Gastroesophageal sphincter (tissue), 4 donors: ENCODE data around the gene GSPT2. TPM values are rescaled to one million over a fixed set of nuclear protein-coding genes. Genes with fewer than 3 reads are reported as not detected.

Source experiments
- ATAC-seq: fragments of 150-250 bp; one replicate; pipeline ENCODE4 v1.9.1; 2016; ENCODE audit warnings: mild to moderate bottlenecking, moderate library complexity
- H3K27ac ChIP-seq, 4 donors: fragments of 200-600 bp; sonication (generic) in 3 of 4; 1 replicate in 3 of 4; 2 replicates in 1 of 4; pipeline ENCODE4 v1.5.1; 2016 to 2019
- H3K27me3 ChIP-seq: fragments of 200-600 bp; sonication (generic); one replicate; pipeline ENCODE4 v1.5.1; 2019
- H3K36me3 ChIP-seq, 2 donors: fragments of 200-600 bp; sonication (generic); one replicate each; pipeline ENCODE4 v1.5.1; 2019; ENCODE audit warnings: control low read depth in 1 of 2
- H3K4me1 ChIP-seq, 3 donors: fragments of 200-600 bp; sonication (generic); 1 replicate in 2 of 3; 2 replicates in 1 of 3; pipeline ENCODE4 v1.5.1; 2016 to 2019; ENCODE audit warnings: control low read depth in 2 of 3
- H3K4me3 ChIP-seq, 2 donors: fragments of 200-600 bp; sonication (generic); one replicate each; pipeline ENCODE4 v1.5.1; 2019; ENCODE audit warnings: mild to moderate bottlenecking in 1 of 2, moderate library complexity in 1 of 2
- H3K9me3 ChIP-seq, 3 donors: fragments of 200-600 bp; sonication (generic); one replicate each; pipeline ENCODE4 v1.5.1; 2017 to 2019; ENCODE audit warnings: control low read depth in 2 of 3
- EP300 ChIP-seq: sonication (generic); formaldehyde crosslinking; IDR thresholded peaks from one replicate; pipeline ENCODE4 v1.6.1; 2017; ENCODE audit warnings: antibody characterized with exemption, mild to moderate bottlenecking
- POLR2A ChIP-seq, 2 donors: fragments of 450-650 bp; IDR thresholded peaks; one replicate each; pipeline ENCODE4 v1.6.1; 2017; ENCODE audit warnings: antibody characterized with exemption in 2 of 2, mild to moderate bottlenecking in 2 of 2, moderate library complexity in 1 of 2
- POLR2AphosphoS5 ChIP-seq: sonication (generic); formaldehyde crosslinking; IDR thresholded peaks from one replicate; pipeline ENCODE4 v1.6.1; 2017; ENCODE audit warnings: antibody characterized with exemption
- WGBS, 2 donors: methylation state at CpG; one replicate each; pipeline ENCODE4 v1.1.5; 2018; ENCODE audit warnings: low coverage in 1 of 2; 5-methylcytosine and 5-hydroxymethylcytosine counted together
- total RNA-seq, 4 donors: library from RNA; depleted of rRNA; stranded (reverse); fragments of >200 nt; gene quantifications; one replicate each; pipeline ENCODE4 v1.1.0, GENCODE V29; 2016
- TF ChIP-seq, protein P1 (sequence below), 4 experiments: fragments of 200-600 bp in 2 of 4; fragments of 450-650 bp in 2 of 4; sonication (generic) in 1 of 4; IDR thresholded peaks; one replicate each; pipeline ENCODE4 v1.5.1; 2017 to 2019; ENCODE audit warnings: antibody characterized with exemption in 4 of 4, mild to moderate bottlenecking in 2 of 4, moderate library complexity in 2 of 4

The GSPT2 gene
- total RNA-seq, 4 donors from 2014 or later = 4.8 to 7.1 (median 6.6) TPM

DNA sequence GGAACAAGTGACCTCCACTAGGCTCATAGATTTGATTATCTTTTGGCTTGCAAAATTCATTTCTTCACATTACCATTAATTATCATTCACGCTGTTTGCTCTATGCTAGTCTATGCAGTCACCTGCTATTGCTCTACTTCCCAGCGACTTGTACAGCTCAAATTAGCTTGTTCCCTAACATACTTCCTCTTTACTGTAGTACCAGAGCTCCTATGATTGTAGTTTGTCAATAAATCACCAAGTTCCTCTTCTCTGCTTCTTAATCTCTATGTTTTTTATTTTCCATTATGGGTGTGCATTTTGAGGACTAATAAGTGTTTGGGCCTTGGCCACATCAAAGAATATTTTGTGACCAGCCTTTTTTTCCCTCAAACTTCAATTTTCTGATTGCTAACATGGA is 6.2 kb upstream of the GSPT2 start:
- no peaks in the 10 kb centered on the region for H3K9me3 ChIP-seq
- H3K27me3 ChIP-seq = peaks cover 8% of the 10 kb centered on the region
- WGBS, 2 donors = 64 to 73% methylated on average over 2 of the region's 2 CpGs
- no peaks in the 10 kb centered on the region for H3K4me1 ChIP-seq
- no peaks in the 10 kb centered on the region for H3K36me3 ChIP-seq
- TF ChIP-seq EP300 (no peak), POLR2AphosphoS5 (no peak), POLR2A (IDR thresholded peaks at IDR 0.05) (no peak)
- TF ChIP-seq, protein P1, sequence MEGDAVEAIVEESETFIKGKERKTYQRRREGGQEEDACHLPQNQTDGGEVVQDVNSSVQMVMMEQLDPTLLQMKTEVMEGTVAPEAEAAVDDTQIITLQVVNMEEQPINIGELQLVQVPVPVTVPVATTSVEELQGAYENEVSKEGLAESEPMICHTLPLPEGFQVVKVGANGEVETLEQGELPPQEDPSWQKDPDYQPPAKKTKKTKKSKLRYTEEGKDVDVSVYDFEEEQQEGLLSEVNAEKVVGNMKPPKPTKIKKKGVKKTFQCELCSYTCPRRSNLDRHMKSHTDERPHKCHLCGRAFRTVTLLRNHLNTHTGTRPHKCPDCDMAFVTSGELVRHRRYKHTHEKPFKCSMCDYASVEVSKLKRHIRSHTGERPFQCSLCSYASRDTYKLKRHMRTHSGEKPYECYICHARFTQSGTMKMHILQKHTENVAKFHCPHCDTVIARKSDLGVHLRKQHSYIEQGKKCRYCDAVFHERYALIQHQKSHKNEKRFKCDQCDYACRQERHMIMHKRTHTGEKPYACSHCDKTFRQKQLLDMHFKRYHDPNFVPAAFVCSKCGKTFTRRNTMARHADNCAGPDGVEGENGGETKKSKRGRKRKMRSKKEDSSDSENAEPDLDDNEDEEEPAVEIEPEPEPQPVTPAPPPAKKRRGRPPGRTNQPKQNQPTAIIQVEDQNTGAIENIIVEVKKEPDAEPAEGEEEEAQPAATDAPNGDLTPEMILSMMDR (IDR thresholded peaks at IDR 0.05) = no peak
- no peak overlapping the region for H3K27ac ChIP-seq
- no peak overlapping the region for H3K4me3 ChIP-seq
- no peak for ATAC-seq

DNA sequence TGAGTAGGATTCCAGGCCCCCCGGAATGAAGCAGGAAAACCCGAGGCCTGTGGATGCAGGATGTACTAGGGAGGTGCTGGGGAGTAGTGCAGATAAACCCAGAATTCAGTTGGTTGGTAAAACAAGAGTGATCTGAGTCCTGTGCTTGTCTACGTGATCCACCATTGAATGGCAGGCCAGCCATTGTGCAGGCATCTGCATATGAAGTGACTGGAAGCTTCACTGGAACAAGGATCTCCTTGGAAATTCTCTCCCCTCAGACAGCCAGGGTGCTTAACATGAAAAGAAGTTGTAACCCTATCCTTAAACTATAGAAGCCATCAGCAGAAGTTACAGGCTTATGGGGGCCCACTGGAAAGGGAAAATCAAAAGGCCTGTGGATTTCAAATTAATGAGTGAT is 656 bp upstream of the GSPT2 start:
- Histone ChIP-seq H3K27ac (peak overlapping the region in 3 of 4 donors; percentile 70 to 82 (median 79)), H3K27me3 (no peaks in the 10 kb centered on the region), H3K9me3 (no peaks in the 10 kb centered on the region), H3K36me3 (peaks cover 0 to 2% of the 10 kb centered on the region in 2 donors), H3K4me1 (peaks cover 0 to 4% (median 0%) of the 10 kb centered on the region in 3 donors), H3K4me3 (peak overlapping the region; percentile 65 to 94)
- 100% methylated on average over 1 of the region's 3 CpGs; no CpG with 5 or more reads in 1 of the 2 donors for WGBS, 2 donors
- ATAC-seq = no peak
- TF ChIP-seq POLR2A (IDR thresholded peaks at IDR 0.05) (no peak), EP300 (no peak)
- TF ChIP-seq, protein P1 (IDR thresholded peaks at IDR 0.05) = no peak

DNA sequence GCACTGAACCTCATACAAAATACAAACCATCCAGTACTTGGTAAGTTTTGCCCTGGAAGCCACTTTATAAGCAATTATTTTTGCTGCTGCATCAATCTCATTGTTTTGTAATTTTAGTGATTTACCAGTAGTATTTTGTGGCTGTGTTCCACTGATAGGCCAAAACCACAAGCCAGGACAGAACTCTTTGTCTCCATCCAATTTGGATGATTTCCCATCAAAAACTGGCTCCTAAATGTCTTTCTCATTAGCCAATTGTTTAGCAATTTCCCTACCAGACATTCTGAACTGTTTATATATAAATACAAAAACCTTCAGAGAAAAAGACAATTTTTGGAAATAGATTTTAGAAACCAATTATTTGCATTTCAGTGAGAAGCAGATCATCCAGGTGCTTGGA is 4.4 kb downstream of the GSPT2 start:
- peaks cover 0 to 2% of the 10 kb centered on the region in 2 donors for H3K36me3 ChIP-seq
- TF ChIP-seq POLR2A (IDR thresholded peaks at IDR 0.05) (no peak), POLR2AphosphoS5 (no peak), EP300 (no peak)
- TF ChIP-seq, protein P1 (IDR thresholded peaks at IDR 0.05) = no peak
- H3K27me3 ChIP-seq = no peaks in the 10 kb centered on the region
- no peaks in the 10 kb centered on the region for H3K9me3 ChIP-seq
- peaks cover 0 to 2% (median 0%) of the 10 kb centered on the region in 3 donors for H3K4me1 ChIP-seq
- H3K4me3 ChIP-seq = no peak overlapping the region
- H3K27ac ChIP-seq = no peak overlapping the region
- ATAC-seq = no peak

DNA sequence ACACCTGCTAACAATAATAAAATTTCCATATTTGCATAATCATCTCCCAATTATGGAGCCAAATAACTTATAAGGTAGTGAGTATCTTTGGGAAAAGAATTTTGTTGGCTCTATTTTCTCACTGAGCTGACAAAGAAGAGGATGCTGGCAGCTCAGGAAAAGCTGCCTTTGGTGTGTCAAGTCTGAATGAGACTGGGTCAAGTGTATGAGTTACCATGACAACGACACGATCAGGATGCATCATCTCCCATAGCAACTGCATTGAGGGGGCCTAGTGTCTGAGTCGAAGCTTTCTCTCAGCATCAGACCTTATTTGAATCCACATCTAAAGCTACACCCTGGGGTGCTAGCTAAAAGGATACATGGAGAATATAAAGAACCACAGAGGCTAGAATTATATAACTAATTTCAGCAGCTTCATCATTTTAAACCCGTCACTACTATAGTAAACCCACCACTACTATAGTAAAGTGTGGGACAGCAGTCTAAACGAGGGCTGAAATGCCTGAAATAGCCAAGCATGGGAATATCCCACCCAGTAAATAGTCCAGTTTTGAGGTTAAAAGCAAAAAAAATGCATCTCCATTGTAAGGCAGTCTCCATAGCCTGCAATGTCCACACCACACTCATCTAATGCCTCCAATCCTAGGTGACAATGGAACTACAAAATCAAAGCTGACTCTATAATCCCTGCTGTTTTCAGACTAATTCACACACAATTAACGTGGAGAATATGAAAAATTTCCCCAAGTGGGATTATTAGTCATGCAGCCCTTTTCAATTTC is 16.0 kb downstream of the GSPT2 start:
- Histone ChIP-seq H3K4me1 (no peaks in the 10 kb centered on the region), H3K27ac (no peak overlapping the region), H3K4me3 (no peak overlapping the region), H3K27me3 (no peaks in the 10 kb centered on the region), H3K36me3 (no peaks in the 10 kb centered on the region), H3K9me3 (no peaks in the 10 kb centered on the region)
- TF ChIP-seq POLR2AphosphoS5 (no peak), EP300 (no peak), POLR2A (IDR thresholded peaks at IDR 0.05) (no peak)
- TF ChIP-seq, protein P1 (IDR thresholded peaks at IDR 0.05) = no peak
- no peak for ATAC-seq
- WGBS, 2 donors = 7 to 49% methylated on average over 2 to 5 of the region's 6 CpGs

DNA sequence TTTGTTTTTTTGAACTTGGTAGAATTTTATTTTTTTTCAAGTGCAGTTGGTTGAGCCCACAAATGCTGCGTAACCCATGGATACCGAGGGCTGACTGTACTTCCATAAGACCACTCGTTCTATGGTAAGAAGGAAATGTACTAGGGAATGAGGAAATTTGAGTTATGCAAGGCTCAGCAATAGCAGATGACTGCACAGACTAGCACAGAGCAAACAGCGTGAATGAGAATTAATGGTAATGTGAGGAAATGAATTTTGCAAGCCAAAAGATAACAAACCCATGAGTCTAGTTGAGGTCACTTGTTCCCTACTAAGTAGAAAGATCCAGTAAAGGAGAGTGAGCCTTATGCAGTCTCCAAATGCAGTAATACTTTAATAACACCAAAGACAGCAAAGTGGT is 17.4 kb downstream of the GSPT2 start:
- ATAC-seq = no peak
- no peaks in the 10 kb centered on the region for H3K9me3 ChIP-seq
- TF ChIP-seq, protein P1 (IDR thresholded peaks at IDR 0.05) = no peak
- TF ChIP-seq POLR2AphosphoS5 = no peak
- no peak for TF ChIP-seq EP300
- no peak for TF ChIP-seq POLR2A (IDR thresholded peaks at IDR 0.05)
- no peaks in the 10 kb centered on the region for H3K27me3 ChIP-seq
- no peak overlapping the region for H3K27ac ChIP-seq
- no peak overlapping the region for H3K4me3 ChIP-seq
- H3K36me3 ChIP-seq = no peaks in the 10 kb centered on the region
- WGBS, 2 donors = 45 to 83% methylated on average over 1 to 3 of the region's 4 CpGs
- H3K4me1 ChIP-seq = no peaks in the 10 kb centered on the region
